ENCODE data around the gene IFTAP.

DNA sequence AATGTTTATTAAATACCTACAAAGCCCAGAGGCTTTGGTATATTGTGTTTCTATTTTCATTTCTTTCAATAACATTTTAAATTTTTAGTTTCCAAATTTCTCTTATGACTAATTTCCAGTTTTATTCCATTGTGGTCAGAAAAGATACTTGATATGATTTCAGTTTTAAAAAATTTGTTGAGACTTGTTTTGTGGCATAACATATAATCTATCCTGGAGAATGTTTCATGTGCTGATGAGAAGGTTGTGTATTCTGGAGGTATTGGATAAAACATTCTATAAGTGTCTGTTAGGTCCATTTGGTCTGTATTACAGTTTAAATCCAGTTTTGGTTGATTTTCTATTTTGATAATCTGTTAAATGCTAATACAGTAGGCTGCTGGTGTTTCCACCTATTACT is 36.3 kb upstream of the IFTAP start:
- TF ChIP-seq GATA2 (IDR thresholded peaks at IDR 0.05; ENCODE audit: low read depth, low read length) (no peak), GATA3 (IDR thresholded peaks at IDR 0.05; ENCODE audit: low read depth, low read length) (no peak)

All from SH-SY5Y (cell line).